GM21737 (cell line): Measurements from ENCODE around the gene PRSS21.

ENCODE experiments used
- ATAC-seq: cut with Tn5 transposase; IDR thresholded peaks from one replicate; pipeline ENCODE4 v1.9.1; 2021; ENCODE audit warnings: mild to moderate bottlenecking, moderate library complexity; ENCODE audit not compliant: unreplicated experiment

Gene PRSS21

GRCh38 chr16:2825049-2825742 lies 8.2 kb downstream of the PRSS21 start:
- ATAC-seq, result no peak

- no peak for ATAC-seq
These were observed 8.9 kb downstream of the PRSS21 start for GRCh38 chr16:2825906-2826305.

- ATAC-seq, result no peak
These were observed 9.7 kb downstream of the PRSS21 start for GRCh38 chr16:2826591-2827373.

GRCh38 chr16:2827374-2827791 lies 10.3 kb downstream of the PRSS21 start:
- ATAC-seq, result no peak

- ATAC-seq, result no peak
These were observed 10.9 kb downstream of the PRSS21 start for GRCh38 chr16:2827831-2828520.

- ATAC-seq, result no peak
These were observed 11.4 kb downstream of the PRSS21 start for GRCh38 chr16:2828521-2828840.

GRCh38 chr16:2828876-2829430 lies 11.9 kb downstream of the PRSS21 start:
- ATAC-seq, result no peak

GRCh38 chr16:2829501-2830354 lies 12.7 kb downstream of the PRSS21 start, which contains the start of gene ZG16B:
Gene ZG16B, plus strand, starts transcription at chr16:2830303. Its CDS starts 139 bp downstream, at chr16:2830442.
- no peak for ATAC-seq

- ATAC-seq, result no peak
These were observed 13.3 kb downstream of the PRSS21 start for GRCh38 chr16:2830355-2830695.

- no peak for ATAC-seq
These were observed 14.2 kb downstream of the PRSS21 start for GRCh38 chr16:2831203-2831602.

GRCh38 chr16:2833776-2834175 lies 16.7 kb downstream of the PRSS21 start:
- no peak for ATAC-seq

- no peak for ATAC-seq
These were observed 17.9 kb downstream of the PRSS21 start for GRCh38 chr16:2834968-2835367.

GRCh38 chr16:2835638-2836493 lies 18.8 kb downstream of the PRSS21 start:
- ATAC-seq, result no peak

- no peak for ATAC-seq
These were observed 19.8 kb downstream of the PRSS21 start for GRCh38 chr16:2836646-2837508.

GRCh38 chr16:2838928-2839327 lies 21.9 kb downstream of the PRSS21 start:
- no peak for ATAC-seq

GRCh38 chr16:2839650-2840450 lies 22.8 kb downstream of the PRSS21 start:
- ATAC-seq, result no peak

- ATAC-seq, result no peak
These were observed 23.9 kb downstream of the PRSS21 start for GRCh38 chr16:2840914-2841313.
